ENCODE results near the gene DGKH.

- TF ChIP-seq CTCF (IDR thresholded peaks at IDR 0.05; ENCODE audit: low read depth, low read length, poor library complexity, severe bottlenecking) (no peak), EZH2phosphoT487 (IDR thresholded peaks at IDR 0.05; ENCODE audit: borderline replicate concordance, low read length) (no peak)
Measured at GRCh38 chr13:42223681-42224080, 175.2 kb downstream of the DGKH start.
